Ascending aorta (tissue), 2 donors: ENCODE measurements around the gene ACY1. TPM values are rescaled to one million over a fixed set of nuclear protein-coding genes. Genes with fewer than 3 reads are reported as not detected.

Source experiments
- DNase-seq, 2 donors: peaks; one replicate each; pipeline ENCODE4 v3.0.0-alpha.2; 2019; ENCODE audit warnings: low spot score in 2 of 2
- H3K27ac ChIP-seq, 2 donors: fragments of 200-600 bp; sonication (generic); one replicate each; pipeline ENCODE4 v1.5.1; 2016 to 2017; ENCODE audit warnings: mild to moderate bottlenecking in 1 of 2
- H3K27me3 ChIP-seq: fragments of 200-600 bp; sonication (generic); one replicate; pipeline ENCODE4 v1.5.1; 2017
- H3K36me3 ChIP-seq, 2 donors: fragments of 200-600 bp; sonication (generic); one replicate each; pipeline ENCODE4 v1.5.1; 2016
- H3K4me1 ChIP-seq, 2 donors: fragments of 200-600 bp; sonication (generic); one replicate each; pipeline ENCODE4 v1.5.1; 2016 to 2017; ENCODE audit warnings: mild to moderate bottlenecking in 1 of 2
- H3K4me3 ChIP-seq, 2 donors: fragments of 200-600 bp; sonication (generic); one replicate each; pipeline ENCODE4 v1.5.1; 2016 to 2017; ENCODE audit warnings: mild to moderate bottlenecking in 1 of 2
- H3K9me3 ChIP-seq, 2 donors: fragments of 200-600 bp; sonication (generic); one replicate each; pipeline ENCODE4 v1.5.1; 2016
- CTCF ChIP-seq, 3 experiments: fragments of 200-600 bp in 2 of 3; fragments of 450-650 bp in 1 of 3; sonication (generic) in 2 of 3; IDR thresholded peaks; one replicate each; pipeline ENCODE4 v1.5.1; 2016 to 2019; ENCODE audit warnings: antibody characterized with exemption in 3 of 3, mild to moderate bottlenecking in 1 of 3, moderate library complexity in 1 of 3
- intact Hi-C: fragments of 100-400 bp; cut with DNase I; formaldehyde crosslinking; loops from one replicate; pipeline ENCODE4 v1.15.1; 2023
- total RNA-seq: library from RNA; depleted of rRNA; stranded (reverse); fragments of >200 nt; gene quantifications from one replicate; pipeline ENCODE4 v1.1.0, GENCODE V29; 2016

The ACY1 gene
- total RNA-seq, 1 donor from 2014 or later: 94.0 TPM

- Histone ChIP-seq H3K9me3 (no peaks in the 10 kb centered on the region), H3K4me1 (peaks cover 12 to 24% of the 10 kb centered on the region in 2 donors), H3K27ac (no peak overlapping the region), H3K27me3 (no peaks in the 10 kb centered on the region), H3K36me3 (no peaks in the 10 kb centered on the region), H3K4me3 (no peak overlapping the region)
- DNase-seq: no peak
- intact Hi-C loops: loop anchor here (10.0 kb wide), 1 partner anchor 307 kb away; the partner anchor contains the start of gene GLYCTK
- no peak for TF ChIP-seq CTCF (IDR thresholded peaks at IDR 0.05)
These were observed 5.7 kb upstream of the ACY1 start for GRCh38 chr3:51977446-51978142.

GRCh38 chr3:51978143-51978502 is 5.2 kb upstream of the ACY1 start:
- intact Hi-C loops: loop anchor here (10.0 kb wide), 1 partner anchor 307 kb away; the partner anchor contains the start of gene GLYCTK
- DNase-seq: no peak
- Histone ChIP-seq H3K36me3 (no peaks in the 10 kb centered on the region), H3K27ac (no peak overlapping the region), H3K4me1 (peaks cover 16 to 22% of the 10 kb centered on the region in 2 donors), H3K4me3 (no peak overlapping the region), H3K27me3 (no peaks in the 10 kb centered on the region), H3K9me3 (no peaks in the 10 kb centered on the region)
- TF ChIP-seq CTCF (IDR thresholded peaks at IDR 0.05): no peak

GRCh38 chr3:51980253-51980652 is 3.1 kb upstream of the ACY1 start:
- Histone ChIP-seq H3K9me3 (no peaks in the 10 kb centered on the region), H3K4me1 (peaks cover 16 to 19% of the 10 kb centered on the region in 2 donors), H3K27me3 (no peaks in the 10 kb centered on the region), H3K27ac (no peak overlapping the region), H3K36me3 (no peaks in the 10 kb centered on the region), H3K4me3 (no peak overlapping the region)
- TF ChIP-seq CTCF (IDR thresholded peaks at IDR 0.05): no peak
- DNase-seq: no peak
- intact Hi-C loops: no loop called here

- Histone ChIP-seq H3K27me3 (no peaks in the 10 kb centered on the region), H3K9me3 (no peaks in the 10 kb centered on the region), H3K27ac (peak overlapping the region; percentile 93 to 97), H3K4me1 (peaks cover 16 to 19% of the 10 kb centered on the region in 2 donors), H3K36me3 (no peaks in the 10 kb centered on the region), H3K4me3 (peak overlapping the region; percentile 77 to 93)
- no peak for DNase-seq
- intact Hi-C loops: no loop called here
- peak in 2 of 3 experiments; percentile 12 to 36 for TF ChIP-seq CTCF (IDR thresholded peaks at IDR 0.05)
These were observed 940 bp upstream of the ACY1 start for GRCh38 chr3:51982352-51982837.

GRCh38 chr3:51983578-51984268 is 388 bp downstream of the ACY1 start:
- H3K27ac ChIP-seq: peak overlapping the region; percentile 93 to 97
- TF ChIP-seq CTCF (IDR thresholded peaks at IDR 0.05): no peak
- intact Hi-C loops: loop anchor here (1.0 kb wide), 1 partner anchor 12 kb away; the partner anchor contains the start of gene RPL29
- DNase-seq: no peak
- H3K4me3 ChIP-seq: peak overlapping the region; percentile 77 to 93
- H3K9me3 ChIP-seq: no peaks in the 10 kb centered on the region
- no peaks in the 10 kb centered on the region for H3K36me3 ChIP-seq
- H3K27me3 ChIP-seq: no peaks in the 10 kb centered on the region
- peaks cover 16 to 19% of the 10 kb centered on the region in 2 donors for H3K4me1 ChIP-seq
